ENCODE measurements around the gene ABCB9. TPM values are rescaled to one million over a fixed set of nuclear protein-coding genes. Genes with fewer than 3 reads are reported as not detected.
A peak's percentile ranks its signal among the peaks of the same experiment; 100 is the strongest.

Gene ABCB9
- total and polyA plus RNA-seq, 2 experiments from 2014 or later: 3.9 to 5.5 TPM

- TF ChIP-seq EZH2phosphoT487 (IDR thresholded peaks at IDR 0.05; ENCODE audit: low read depth, severe bottlenecking, unreplicated experiment) (no peak), EZH2 (IDR thresholded peaks at IDR 0.05; ENCODE audit: borderline replicate concordance) (no peak)
- no peak for DNase-seq (ENCODE audit: low spot score)
- Histone ChIP-seq H3K27ac (no peak overlapping the region), H4K20me1 (ENCODE audit: insufficient read depth, poor library complexity, severe bottlenecking) (no peaks in the 10 kb centered on the region), H3K4me1 (ENCODE audit: insufficient read depth) (peaks cover 17% of the 10 kb centered on the region), H3K9me2 (replicated peaks; ENCODE audit: insufficient read depth) (no peaks in the 10 kb centered on the region), H3K27me3 (no peaks in the 10 kb centered on the region), H3K79me2 (peaks cover 3% of the 10 kb centered on the region), H2AFZ (no peak overlapping the region), H3K4me3 (no peak overlapping the region), H3K4me2 (no peak overlapping the region), H3K36me3 (replicated peaks; ENCODE audit: insufficient read depth, low read depth) (no peaks in the 10 kb centered on the region), H3K9me3 (ENCODE audit: low read depth) (no peaks in the 10 kb centered on the region)
- WGBS (ENCODE audit: low lambda C conversion rate, missing lambda C conversion rate): 94% methylated on average over 38 of the region's 39 CpGs
Measured at GRCh38 chr12:122987086-122987951, 21.1 kb upstream of the ABCB9 start.

GRCh38 chr12:122986258-122986871 is 20.1 kb upstream of the ABCB9 start:
- Histone ChIP-seq H3K36me3 (replicated peaks; ENCODE audit: insufficient read depth, low read depth) (no peaks in the 10 kb centered on the region), H3K79me2 (peaks cover 13% of the 10 kb centered on the region), H2AFZ (no peak overlapping the region), H3K4me2 (no peak overlapping the region), H3K4me3 (no peak overlapping the region), H3K9me2 (replicated peaks; ENCODE audit: insufficient read depth) (no peaks in the 10 kb centered on the region), H3K9me3 (ENCODE audit: low read depth) (no peaks in the 10 kb centered on the region), H3K27ac (no peak overlapping the region), H4K20me1 (ENCODE audit: insufficient read depth, poor library complexity, severe bottlenecking) (no peaks in the 10 kb centered on the region), H3K4me1 (ENCODE audit: insufficient read depth) (peaks cover 26% of the 10 kb centered on the region), H3K27me3 (no peaks in the 10 kb centered on the region)
- WGBS (ENCODE audit: low lambda C conversion rate, missing lambda C conversion rate): 96% methylated on average over 40 of the region's 40 CpGs
- no peak for DNase-seq (ENCODE audit: low spot score)
- TF ChIP-seq EZH2 (IDR thresholded peaks at IDR 0.05; ENCODE audit: borderline replicate concordance) (no peak), CTCF (IDR thresholded peaks at IDR 0.05; ENCODE audit: poor library complexity) (no peak), EZH2phosphoT487 (IDR thresholded peaks at IDR 0.05; ENCODE audit: low read depth, severe bottlenecking, unreplicated experiment) (no peak)

GRCh38 chr12:122985338-122986257 is 19.3 kb upstream of the ABCB9 start:
- no peak for TF ChIP-seq EZH2phosphoT487 (IDR thresholded peaks at IDR 0.05; ENCODE audit: low read depth, severe bottlenecking, unreplicated experiment)
- 93% methylated on average over 45 of the region's 45 CpGs for WGBS (ENCODE audit: low lambda C conversion rate, missing lambda C conversion rate)
- no peak overlapping the region for H3K4me2 ChIP-seq

GRCh38 chr12:122984612-122985337 is 18.5 kb upstream of the ABCB9 start:
- no peak for TF ChIP-seq CTCF (IDR thresholded peaks at IDR 0.05; ENCODE audit: poor library complexity)
- no peak for TF ChIP-seq EZH2 (IDR thresholded peaks at IDR 0.05; ENCODE audit: borderline replicate concordance)
- no peak for TF ChIP-seq EZH2phosphoT487 (IDR thresholded peaks at IDR 0.05; ENCODE audit: low read depth, severe bottlenecking, unreplicated experiment)
- Histone ChIP-seq H3K9me3 (ENCODE audit: low read depth) (no peaks in the 10 kb centered on the region), H3K36me3 (replicated peaks; ENCODE audit: insufficient read depth, low read depth) (no peaks in the 10 kb centered on the region), H3K4me3 (no peak overlapping the region), H3K4me1 (ENCODE audit: insufficient read depth) (peaks cover 29% of the 10 kb centered on the region), H2AFZ (no peak overlapping the region), H4K20me1 (ENCODE audit: insufficient read depth, poor library complexity, severe bottlenecking) (no peaks in the 10 kb centered on the region), H3K9me2 (replicated peaks; ENCODE audit: insufficient read depth) (no peaks in the 10 kb centered on the region), H3K79me2 (peaks cover 27% of the 10 kb centered on the region), H3K27me3 (no peaks in the 10 kb centered on the region), H3K4me2 (peak overlapping the region; percentile 25), H3K27ac (peak overlapping the region; percentile 43)
- no peak for DNase-seq (ENCODE audit: low spot score)
- 74% methylated on average over 34 of the region's 34 CpGs for WGBS (ENCODE audit: low lambda C conversion rate, missing lambda C conversion rate)

More at GRCh38 chr12:122985338-122986257, 19.3 kb upstream of the ABCB9 start:
- Histone ChIP-seq H4K20me1 (ENCODE audit: insufficient read depth, poor library complexity, severe bottlenecking) (no peaks in the 10 kb centered on the region), H3K36me3 (replicated peaks; ENCODE audit: insufficient read depth, low read depth) (no peaks in the 10 kb centered on the region), H3K9me3 (ENCODE audit: low read depth) (no peaks in the 10 kb centered on the region), H3K27me3 (no peaks in the 10 kb centered on the region), H3K4me1 (ENCODE audit: insufficient read depth) (peaks cover 26% of the 10 kb centered on the region), H2AFZ (no peak overlapping the region), H3K79me2 (peaks cover 20% of the 10 kb centered on the region), H3K9me2 (replicated peaks; ENCODE audit: insufficient read depth) (no peaks in the 10 kb centered on the region), H3K27ac (peak overlapping the region; percentile 43), H3K4me3 (no peak overlapping the region)
- no peak for DNase-seq (ENCODE audit: low spot score)
